Chondrocyte (in vitro differentiated cells): Measurements from ENCODE around the gene NAGLU. TPM values are rescaled to one million over a fixed set of nuclear protein-coding genes. Genes with fewer than 3 reads are reported as not detected.
A peak's percentile ranks its signal among the peaks of the same experiment; 100 is the strongest.

ENCODE experiments used
- DNase-seq: peaks from one replicate; pipeline ENCODE4 v3.0.0; 2021; ENCODE audit warnings: mixed read lengths, low spot score
- H3K27ac Mint-ChIP-seq: one replicate; pipeline ENCODE4 v1.8.0; 2021; ENCODE audit warnings: mild to moderate bottlenecking, moderate library complexity, mixed read lengths; ENCODE audit not compliant: unreplicated experiment
- H3K27me3 Mint-ChIP-seq: 2 replicates; pipeline ENCODE4 v1.8.0; 2021; ENCODE audit warnings: low read depth, mixed read lengths
- H3K36me3 Mint-ChIP-seq: 2 replicates; pipeline ENCODE4 v1.8.0; 2021; ENCODE audit warnings: low read depth, mixed read lengths
- H3K4me1 Mint-ChIP-seq: 2 replicates; pipeline ENCODE4 v1.8.0; 2021; ENCODE audit warnings: low read depth, mild to moderate bottlenecking, mixed read lengths
- H3K4me3 Mint-ChIP-seq: one replicate; pipeline ENCODE4 v1.8.0; 2021; ENCODE audit warnings: mild to moderate bottlenecking, moderate library complexity, mixed read lengths; ENCODE audit not compliant: unreplicated experiment
- H3K9me3 Mint-ChIP-seq: 2 replicates; pipeline ENCODE4 v1.8.0; 2021; ENCODE audit warnings: low read depth, mixed read lengths
- total RNA-seq: library from RNA; stranded (reverse); gene quantifications from 3 replicates; pipeline ENCODE4 v1.2.1, GENCODE V29; 2021
- TF ChIP-seq, protein P1 (sequence below): fragments of 200-600 bp; sonication (generic); IDR thresholded peaks from 2 replicates; pipeline ENCODE4 v1.5.0; 2021; ENCODE audit warnings: antibody characterized with exemption, mild to moderate bottlenecking, moderate library complexity

Gene NAGLU
- total RNA-seq, 1 donor from 2014 or later: 66.4 TPM

DNA sequence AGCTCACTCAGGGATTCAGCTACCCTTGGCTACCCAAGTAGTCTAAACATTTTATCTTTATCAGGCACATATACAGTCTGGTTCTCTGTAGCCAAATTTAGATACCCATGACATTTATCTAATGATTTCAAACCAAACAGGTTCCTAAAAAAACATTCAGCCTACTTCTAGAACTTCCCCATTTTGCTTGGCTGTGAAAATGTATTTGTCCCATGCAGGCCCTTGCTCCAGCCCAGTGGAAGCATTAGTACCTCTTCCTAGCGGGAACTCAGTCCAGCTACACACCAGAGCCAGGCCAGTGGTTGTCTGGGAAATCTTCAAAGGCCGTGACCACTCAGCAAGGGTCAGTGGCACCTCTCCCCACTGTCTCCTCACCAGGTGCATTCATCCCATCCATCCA lies 26.2 kb upstream of the NAGLU start:
- no peak for DNase-seq
- Mint-ChIP-seq H3K4me1 (peaks cover 25% of the 10 kb centered on the region), H3K27ac (no peak overlapping the region), H3K9me3 (no peaks in the 10 kb centered on the region), H3K27me3 (no peaks in the 10 kb centered on the region), H3K4me3 (no peak overlapping the region), H3K36me3 (peaks cover 26% of the 10 kb centered on the region)
- TF ChIP-seq, protein P1, sequence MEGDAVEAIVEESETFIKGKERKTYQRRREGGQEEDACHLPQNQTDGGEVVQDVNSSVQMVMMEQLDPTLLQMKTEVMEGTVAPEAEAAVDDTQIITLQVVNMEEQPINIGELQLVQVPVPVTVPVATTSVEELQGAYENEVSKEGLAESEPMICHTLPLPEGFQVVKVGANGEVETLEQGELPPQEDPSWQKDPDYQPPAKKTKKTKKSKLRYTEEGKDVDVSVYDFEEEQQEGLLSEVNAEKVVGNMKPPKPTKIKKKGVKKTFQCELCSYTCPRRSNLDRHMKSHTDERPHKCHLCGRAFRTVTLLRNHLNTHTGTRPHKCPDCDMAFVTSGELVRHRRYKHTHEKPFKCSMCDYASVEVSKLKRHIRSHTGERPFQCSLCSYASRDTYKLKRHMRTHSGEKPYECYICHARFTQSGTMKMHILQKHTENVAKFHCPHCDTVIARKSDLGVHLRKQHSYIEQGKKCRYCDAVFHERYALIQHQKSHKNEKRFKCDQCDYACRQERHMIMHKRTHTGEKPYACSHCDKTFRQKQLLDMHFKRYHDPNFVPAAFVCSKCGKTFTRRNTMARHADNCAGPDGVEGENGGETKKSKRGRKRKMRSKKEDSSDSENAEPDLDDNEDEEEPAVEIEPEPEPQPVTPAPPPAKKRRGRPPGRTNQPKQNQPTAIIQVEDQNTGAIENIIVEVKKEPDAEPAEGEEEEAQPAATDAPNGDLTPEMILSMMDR: no peak

DNA sequence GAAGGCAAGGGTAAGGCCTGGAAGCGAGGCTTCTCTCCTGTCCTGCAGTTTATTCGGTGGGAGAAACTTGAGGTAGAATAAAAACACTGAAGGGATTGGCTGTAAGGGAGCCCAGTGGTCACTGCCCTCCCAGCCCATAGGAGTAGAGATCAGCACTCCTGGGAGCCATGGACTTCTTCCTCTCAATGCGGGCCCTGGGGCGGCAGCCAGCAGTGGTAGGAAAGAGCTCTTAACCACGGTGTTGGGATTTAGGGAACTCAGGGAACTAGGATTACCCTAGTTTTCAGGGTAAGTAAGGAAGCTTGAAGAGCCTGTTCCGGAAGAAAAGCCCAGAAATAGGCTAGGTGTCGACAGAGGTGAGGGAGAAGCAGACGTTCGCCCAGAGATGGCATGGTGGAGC lies 23.8 kb upstream of the NAGLU start:
- H3K27me3 Mint-ChIP-seq: no peaks in the 10 kb centered on the region
- peaks cover 26% of the 10 kb centered on the region for H3K4me1 Mint-ChIP-seq
- TF ChIP-seq, protein P1: no peak
- DNase-seq: peak; percentile 42
- H3K4me3 Mint-ChIP-seq: no peak overlapping the region
- H3K27ac Mint-ChIP-seq: no peak overlapping the region
- peaks cover 28% of the 10 kb centered on the region for H3K36me3 Mint-ChIP-seq
- H3K9me3 Mint-ChIP-seq: no peaks in the 10 kb centered on the region

DNA sequence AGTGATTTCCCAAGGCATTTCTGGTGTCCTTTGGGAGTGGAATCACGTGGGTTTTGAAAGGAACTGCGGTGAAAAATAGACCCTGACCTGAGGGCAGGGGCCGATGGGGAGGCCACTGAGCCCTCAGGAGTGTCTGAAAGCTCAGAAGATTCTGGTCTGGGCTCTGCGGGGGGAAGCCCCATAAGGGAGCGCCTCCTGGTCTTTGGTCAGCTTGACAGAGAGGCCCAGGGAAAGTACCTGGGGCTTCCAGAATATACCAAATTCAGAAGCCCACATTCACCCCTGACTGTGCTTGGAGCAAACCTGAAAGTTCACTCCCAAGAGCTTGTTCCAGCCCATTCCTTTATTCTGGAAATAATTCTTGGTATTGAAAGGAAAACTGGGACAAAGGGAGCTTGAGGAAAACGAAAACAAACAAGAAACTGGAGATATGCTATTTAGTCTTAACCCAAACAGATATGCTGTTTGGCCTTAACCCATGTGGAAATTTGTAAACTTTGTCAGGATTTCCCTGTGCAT lies 23.2 kb upstream of the NAGLU start:
- H3K4me1 Mint-ChIP-seq: peaks cover 30% of the 10 kb centered on the region
- TF ChIP-seq, protein P1: no peak
- DNase-seq: peak; percentile 27

DNA sequence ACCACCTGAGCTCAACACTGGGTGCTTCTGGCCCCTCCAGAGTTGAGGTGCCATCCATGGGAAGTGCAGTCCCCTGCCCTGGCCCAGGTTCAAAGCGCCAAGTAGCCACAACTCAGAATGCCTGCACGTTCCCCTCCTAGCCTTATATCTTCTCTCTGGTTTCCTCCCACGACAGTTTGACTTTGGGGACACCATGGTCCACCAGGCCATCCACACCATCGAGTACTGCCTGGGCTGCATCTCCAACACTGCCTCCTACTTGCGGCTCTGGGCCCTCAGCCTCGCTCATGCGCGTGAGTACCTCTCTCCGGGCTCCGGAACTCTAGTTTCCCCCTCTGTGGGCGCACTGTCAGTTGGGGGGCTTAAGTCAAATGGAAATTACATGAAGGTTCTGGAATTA lies 22.4 kb upstream of the NAGLU start:
- H3K4me3 Mint-ChIP-seq: no peak overlapping the region
- H3K9me3 Mint-ChIP-seq: no peaks in the 10 kb centered on the region
- DNase-seq: peak; percentile 70
- TF ChIP-seq, protein P1: no peak
- H3K36me3 Mint-ChIP-seq: peaks cover 18% of the 10 kb centered on the region
- peaks cover 38% of the 10 kb centered on the region for H3K4me1 Mint-ChIP-seq
- H3K27me3 Mint-ChIP-seq: no peaks in the 10 kb centered on the region
- no peak overlapping the region for H3K27ac Mint-ChIP-seq

More for the DNA sequence above, 23.2 kb upstream of the NAGLU start:
- Mint-ChIP-seq H3K27me3 (no peaks in the 10 kb centered on the region), H3K36me3 (peaks cover 26% of the 10 kb centered on the region), H3K27ac (no peak overlapping the region), H3K4me3 (no peak overlapping the region), H3K9me3 (no peaks in the 10 kb centered on the region)

DNA sequence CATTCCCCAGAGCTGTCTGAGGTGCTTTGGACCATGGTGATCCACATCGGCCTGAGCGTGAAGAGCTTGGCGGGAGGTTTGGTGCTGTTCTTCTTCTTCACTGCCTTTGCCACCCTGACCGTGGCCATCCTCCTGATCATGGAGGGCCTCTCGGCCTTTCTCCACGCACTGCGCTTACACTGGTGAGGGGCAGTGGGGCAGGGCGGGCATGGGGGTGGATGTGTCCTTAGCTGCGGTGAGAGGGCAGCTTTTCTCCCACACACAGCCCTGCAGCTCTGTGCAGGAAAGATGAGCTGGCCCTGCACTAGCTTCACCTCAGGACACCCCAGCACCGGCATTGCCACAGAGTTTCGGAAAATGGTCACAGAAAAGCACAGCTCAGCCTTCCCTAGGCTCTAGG lies 21.8 kb upstream of the NAGLU start:
- Mint-ChIP-seq H3K4me1 (peaks cover 44% of the 10 kb centered on the region), H3K9me3 (no peaks in the 10 kb centered on the region)

More for the DNA sequence above, 21.8 kb upstream of the NAGLU start:
- TF ChIP-seq, protein P1: no peak
- peak; percentile 59 for DNase-seq
- peaks cover 12% of the 10 kb centered on the region for H3K36me3 Mint-ChIP-seq
- no peak overlapping the region for H3K4me3 Mint-ChIP-seq
- no peaks in the 10 kb centered on the region for H3K27me3 Mint-ChIP-seq
- H3K27ac Mint-ChIP-seq: no peak overlapping the region
